AML-193 (cell line): ENCODE results near the gene TTYH2.
"Not testable (repeated sequence)": the region's sequence is repeated elsewhere in the genome, so short reads cannot be mapped to it uniquely, and the experiment has no call there.

Experiments
- DNase-seq, 2 experiments: peaks; one replicate each; lab custom pipeline; 2025; lab: John Stamatoyannopoulos, UW

TTYH2 gene

DNA sequence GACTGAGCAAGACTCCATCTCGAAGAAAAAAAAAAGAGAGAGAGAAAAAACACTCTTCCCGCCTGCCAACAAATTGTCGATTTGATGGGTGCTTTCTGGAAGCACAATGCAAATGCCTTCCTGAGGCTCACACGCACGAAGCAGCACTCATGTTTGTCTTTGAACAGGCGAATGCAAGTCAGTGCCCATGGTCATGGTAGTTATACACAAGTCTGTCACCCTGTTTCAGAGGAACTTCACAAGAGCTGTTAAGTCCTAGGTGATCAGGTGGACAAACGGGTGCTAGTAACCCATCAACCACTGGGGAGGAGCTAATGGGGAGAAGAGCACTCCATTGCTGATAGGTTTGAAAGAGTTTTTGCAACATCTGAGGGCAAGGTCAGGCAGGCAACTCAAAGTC lies 54.2 kb downstream of the TTYH2 start:
- no peak for DNase-seq

DNA sequence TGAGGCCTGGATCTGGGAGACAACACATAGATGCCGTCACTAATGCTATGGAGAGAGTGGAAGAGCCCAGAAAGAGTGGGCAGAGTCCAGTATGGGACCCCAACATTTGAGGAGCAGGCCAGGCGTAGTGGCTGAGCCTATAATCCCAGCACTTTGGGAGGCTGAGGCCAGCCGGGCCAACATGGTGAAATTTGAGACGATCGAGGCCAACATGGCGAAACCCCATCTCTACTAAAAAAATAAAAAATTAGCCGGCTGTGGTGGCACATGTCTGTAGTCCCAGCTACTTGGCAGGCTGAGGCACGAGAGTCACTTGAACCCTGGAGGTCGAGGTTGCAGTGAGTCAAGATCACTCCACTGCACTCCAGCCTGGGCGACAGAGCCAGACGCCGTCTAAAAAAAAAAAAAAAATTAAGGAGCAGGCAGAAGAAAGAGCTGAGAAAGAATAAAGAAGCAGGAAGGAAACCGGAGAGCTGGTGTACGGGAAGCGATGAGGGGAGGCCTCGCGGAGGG lies 54.7 kb downstream of the TTYH2 start:
- DNase-seq: no peak

GRCh38 chr17:74268558-74268957 lies 55.2 kb downstream of the TTYH2 start:
- no peak for DNase-seq

DNA sequence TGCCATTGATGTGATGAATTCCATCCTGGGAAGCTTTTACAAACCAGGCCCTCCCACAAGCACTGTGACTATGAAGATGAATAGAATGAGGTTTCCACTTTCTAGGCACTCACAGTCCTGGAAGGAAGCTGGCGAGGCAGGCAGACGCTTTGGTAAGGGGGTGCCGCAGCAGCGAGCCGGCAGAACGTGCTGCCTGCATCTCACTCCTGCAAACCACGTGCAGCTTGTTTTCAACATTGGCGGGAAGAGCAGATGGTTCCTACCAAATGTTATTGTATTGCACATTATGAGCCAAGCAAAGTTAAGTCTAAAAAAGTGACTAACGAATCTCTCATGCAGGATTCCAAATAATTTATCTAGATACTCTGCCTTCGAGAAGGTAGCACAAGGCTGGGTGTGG lies 57.0 kb downstream of the TTYH2 start:
- no peak for DNase-seq

DNA sequence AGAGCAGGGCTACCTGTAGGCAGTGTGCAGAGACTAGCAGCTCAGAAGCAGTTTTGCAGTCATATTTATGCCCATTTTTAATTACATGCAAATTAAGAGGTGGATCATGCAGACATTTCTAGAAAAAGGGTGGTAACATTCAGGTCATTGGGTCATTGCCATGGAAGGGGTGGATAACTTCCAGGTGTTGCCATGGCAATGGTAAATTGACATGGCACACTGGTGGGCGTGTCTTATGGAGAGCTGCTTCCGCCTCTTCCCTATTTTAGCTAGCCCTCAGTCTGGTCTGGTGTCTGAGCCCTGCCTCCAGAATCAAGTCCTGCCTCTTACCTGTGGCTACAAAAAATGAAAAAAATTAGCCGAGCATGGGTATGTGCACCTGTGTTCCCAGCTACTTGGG lies 57.9 kb downstream of the TTYH2 start:
- DNase-seq: no peak

GRCh38 chr17:74271901-74272561 lies 58.7 kb downstream of the TTYH2 start:
- DNase-seq: no peak

DNA sequence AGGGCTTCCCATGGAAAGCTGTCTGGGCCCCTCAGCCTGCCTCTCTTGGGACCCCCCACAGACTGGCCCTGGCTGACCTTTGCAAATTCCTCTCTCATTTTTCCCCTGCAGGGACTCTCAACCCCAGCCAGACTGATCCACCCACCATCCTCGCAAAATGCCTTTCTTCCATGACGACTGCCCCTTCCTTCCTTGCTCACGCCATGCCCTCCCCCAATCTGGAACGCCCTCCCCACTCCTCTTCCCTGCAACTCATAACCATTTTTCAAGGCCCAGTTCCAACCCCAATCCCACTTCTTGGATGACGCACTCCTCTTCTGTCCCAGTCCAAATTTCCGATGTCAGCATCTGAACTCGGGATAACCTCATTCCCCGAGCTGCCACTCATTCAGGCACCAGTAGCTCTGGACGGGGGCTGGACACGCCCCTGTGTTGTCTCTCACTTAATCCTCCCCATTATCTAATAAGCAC lies 59.4 kb downstream of the TTYH2 start:
- no peak for DNase-seq

DNA sequence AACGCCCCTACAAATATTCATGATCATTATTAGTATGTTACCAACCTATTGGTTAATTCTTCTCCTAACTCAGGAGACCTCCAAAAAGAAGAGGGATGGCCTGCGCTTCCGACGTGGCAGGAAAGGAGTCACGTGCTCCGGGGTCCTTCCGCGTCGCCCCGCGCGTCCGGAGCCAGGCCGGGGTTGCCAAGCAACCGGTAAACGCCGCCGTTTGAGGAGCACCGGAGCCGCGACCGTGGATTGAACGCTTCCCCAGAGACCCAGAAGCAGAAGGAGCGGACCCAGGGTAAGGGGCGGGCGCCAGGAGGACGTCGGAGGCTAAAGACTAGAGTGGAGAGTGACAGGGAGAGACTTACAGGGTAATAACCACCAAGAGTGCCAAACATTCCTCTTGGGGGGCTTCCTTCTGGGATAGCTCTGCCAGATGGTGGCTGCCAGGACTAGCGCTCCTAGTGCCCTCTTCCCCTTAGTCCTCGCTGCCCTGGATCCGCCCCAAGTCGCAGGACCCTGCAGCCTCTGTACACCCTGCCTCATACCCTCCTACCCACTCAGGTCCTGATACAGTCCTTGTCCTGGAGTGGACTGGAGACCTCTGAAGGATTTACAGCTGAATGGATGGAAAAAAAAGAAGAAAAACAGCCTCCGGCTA lies 60.8 kb downstream of the TTYH2 start, which contains the start of gene DNAI2:
Gene DNAI2, plus strand, starts transcription at position 175 of the 649 bp plus-strand sequence. CDS start 7,584 bp downstream, outside the sequence.
- no peak for DNase-seq

- no peak for DNase-seq
Observed at GRCh38 chr17:74274709-74275340, 61.5 kb downstream of the TTYH2 start.

DNA sequence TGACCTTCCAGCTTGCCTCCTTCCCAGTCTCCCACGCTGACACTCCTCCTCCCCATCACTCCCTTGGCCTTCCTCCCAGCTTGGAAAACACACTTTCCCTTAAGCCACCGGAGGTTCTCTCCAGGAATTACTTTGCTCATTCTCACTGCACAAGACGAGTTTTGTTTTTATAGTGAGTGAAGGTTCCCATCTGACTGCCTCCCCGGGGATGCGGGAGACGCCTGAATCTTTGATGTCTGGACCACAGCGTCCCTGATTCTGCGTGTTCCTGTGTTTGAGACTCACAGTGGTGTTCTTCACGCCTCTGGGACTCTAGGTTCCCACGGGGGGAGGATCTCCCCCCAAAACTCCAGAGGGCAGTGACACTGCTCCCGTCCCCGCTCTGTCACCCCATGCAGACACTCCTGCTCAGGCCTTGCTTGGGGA lies 62.7 kb downstream of the TTYH2 start:
- no peak for DNase-seq

GRCh38 chr17:74276541-74277009 lies 63.2 kb downstream of the TTYH2 start:
- no peak for DNase-seq

DNA sequence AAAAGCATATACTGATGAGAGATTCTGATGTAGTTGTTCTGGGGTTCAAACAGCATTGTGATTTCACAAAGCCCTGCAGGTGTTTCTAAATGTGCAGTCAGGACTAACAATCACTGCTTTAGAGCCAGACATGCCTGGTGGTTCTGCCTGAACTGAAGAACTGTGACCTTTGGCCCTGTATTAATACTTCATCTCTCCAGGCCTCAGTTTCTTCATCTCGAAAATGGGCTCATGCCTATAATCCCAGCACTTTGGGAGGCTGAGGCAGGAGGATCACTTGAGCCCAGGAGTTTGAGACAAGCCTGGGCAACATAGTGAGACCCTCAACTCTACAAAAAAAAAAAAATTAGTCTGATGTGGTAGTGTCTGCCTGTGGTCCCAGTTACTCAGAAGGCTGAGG lies 64.6 kb downstream of the TTYH2 start:
- DNase-seq: no peak

DNA sequence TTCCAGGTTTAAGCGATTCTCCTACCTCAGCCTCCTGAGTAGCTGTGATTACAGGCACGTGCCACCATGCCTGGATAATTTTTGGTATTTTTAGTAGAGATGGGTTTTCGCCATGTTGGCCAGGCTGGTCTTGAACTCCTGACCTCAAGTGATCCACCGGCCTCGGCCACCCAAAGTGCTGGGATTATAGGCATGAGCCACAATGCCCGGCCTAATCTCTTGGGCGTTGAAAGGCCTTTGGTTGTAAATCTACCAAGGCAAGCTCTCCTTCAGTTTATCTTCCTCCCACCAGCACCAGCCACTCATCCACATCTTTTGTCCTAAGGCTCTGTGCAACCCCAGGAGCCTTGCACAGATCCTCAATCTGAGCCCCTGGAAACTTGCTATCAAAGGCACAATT lies 66.2 kb downstream of the TTYH2 start:
- DNase-seq: not testable (repeated sequence)

- no peak for DNase-seq
Observed at GRCh38 chr17:74280093-74280513, 66.7 kb downstream of the TTYH2 start.

- no peak for DNase-seq
Observed at GRCh38 chr17:74281799-74282198, 68.4 kb downstream of the TTYH2 start.

- not testable (repeated sequence) for DNase-seq
Observed at GRCh38 chr17:74282274-74282586, 68.9 kb downstream of the TTYH2 start.

- peak; percentile 15 to 18 for DNase-seq
Observed at GRCh38 chr17:74282587-74283370, 69.4 kb downstream of the TTYH2 start.

- no peak for DNase-seq
Observed at GRCh38 chr17:74283371-74283673, 70.0 kb downstream of the TTYH2 start.

- no peak for DNase-seq
Observed at GRCh38 chr17:74287031-74287602, 73.7 kb downstream of the TTYH2 start.

DNA sequence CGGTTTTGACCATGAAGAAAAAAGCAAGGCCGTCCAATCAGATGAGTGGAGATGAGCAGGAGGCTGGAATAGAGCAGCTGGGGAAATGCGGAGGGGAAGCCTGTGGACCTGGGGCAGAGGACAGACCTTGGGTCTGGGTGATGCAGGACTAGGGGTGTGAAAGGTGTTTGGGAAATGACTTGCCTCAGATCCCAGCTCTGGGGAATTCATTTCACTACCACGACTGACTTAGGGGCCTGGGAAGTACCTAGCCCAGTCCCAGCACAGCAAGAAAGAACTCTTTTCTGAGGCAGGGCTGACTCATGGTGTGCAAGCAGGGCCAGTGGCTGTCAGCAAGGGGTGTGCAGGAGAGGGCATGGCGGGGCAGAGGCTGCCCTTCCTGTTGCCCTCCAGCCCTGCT lies 75.4 kb downstream of the TTYH2 start:
- DNase-seq: no peak

- DNase-seq: no peak
Observed at GRCh38 chr17:74289688-74290087, 76.3 kb downstream of the TTYH2 start.

DNA sequence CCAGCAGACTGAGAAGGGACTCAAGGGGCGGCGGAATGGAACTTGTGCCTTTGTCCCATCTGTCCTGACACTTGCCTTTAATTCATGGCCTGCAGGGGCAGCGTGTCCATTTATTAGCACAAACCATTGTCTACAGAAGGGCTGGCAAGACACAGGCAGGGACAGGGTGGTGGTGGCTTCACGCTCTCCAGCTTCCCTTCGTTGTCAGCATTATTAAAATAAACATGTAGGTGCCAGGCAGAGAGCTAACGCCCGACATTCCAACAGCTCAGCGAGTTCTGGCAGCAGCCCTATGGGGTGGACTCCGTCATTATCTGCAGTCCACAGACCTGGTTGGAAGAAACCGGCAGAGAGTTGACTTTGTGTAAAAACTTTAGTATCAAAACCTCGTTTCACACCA lies 77.0 kb downstream of the TTYH2 start:
- DNase-seq: no peak
